SK-N-SH (cell line): ENCODE measurements around the gene GPC5. TPM values are rescaled to one million over a fixed set of nuclear protein-coding genes. Genes with fewer than 3 reads are reported as not detected.
"Not testable (repeated sequence)": the region's sequence is repeated elsewhere in the genome, so short reads cannot be mapped to it uniquely, and the experiment has no call there.

Source experiments
- CTCF ChIA-PET: fragments of 300-600, 350-600 bp; formaldehyde crosslinking; extraction: SDS; loops from one replicate; lab custom pipeline; 2021; lab: Yijun Ruan, JAX
- POLR2A ChIA-PET: fragments of 350-600 bp; sonication (Branson Sonifier 250); formaldehyde crosslinking; extraction: SDS; loops from one replicate; lab custom pipeline; 2020; ENCODE audit warnings: antibody characterized with exemption, inconsistent platforms; lab: Yijun Ruan, JAX
- DNase-seq: peaks from one replicate; pipeline ENCODE4 v3.0.0; 2012
- H2AFZ ChIP-seq: fragments of 200-600 bp; sonication (generic); 2 replicates; pipeline ENCODE4 v1.8.1; 2016; ENCODE audit warnings: antibody characterized with exemption, mild to moderate bottlenecking, low read depth
- H3F3A ChIP-seq: fragments of 200-600 bp; sonication (generic); replicated peaks from 2 replicates; pipeline ENCODE3; 2016; ENCODE audit warnings: antibody characterized with exemption, mild to moderate bottlenecking; ENCODE audit not compliant: insufficient read depth
- H3K27ac ChIP-seq, 2 experiments: fragments of 200-500 bp in 1 of 2; fragments of 200-600 bp in 1 of 2; sonication (Bioruptor generic) in 1 of 2; sonication (generic), shearing (Covaris generic) in 1 of 2; 2 replicates each; pipeline versions ENCODE4 v1.5.1 to v1.6.1; 2014 to 2016; ENCODE audit warnings: low read depth in 2 of 2, inconsistent platforms in 1 of 2, low read length in 1 of 2, mild to moderate bottlenecking in 1 of 2, mixed read lengths in 1 of 2
- H3K27me3 ChIP-seq: fragments of 200-600 bp; sonication (generic), shearing (Covaris generic); 2 replicates; pipeline ENCODE4 v1.6.1; 2016; ENCODE audit warnings: mixed run types; ENCODE audit not compliant: insufficient read depth
- H3K36me3 ChIP-seq, 2 experiments: fragments of 200-500 bp in 1 of 2; fragments of 200-600 bp in 1 of 2; sonication (Bioruptor generic) in 1 of 2; sonication (generic) in 1 of 2; replicated peaks in 1 of 2; 2 replicates each; pipeline versions ENCODE3 to v1.5.1; 2014 to 2016; ENCODE audit warnings: low read length in 1 of 2, mild to moderate bottlenecking in 1 of 2; ENCODE audit not compliant: insufficient read depth in 2 of 2, control insufficient read depth in 1 of 2
- H3K4me1 ChIP-seq, 2 experiments: fragments of 200-500 bp in 1 of 2; fragments of 200-600 bp in 1 of 2; sonication (Bioruptor generic) in 1 of 2; sonication (generic), shearing (Covaris generic) in 1 of 2; 2 replicates each; pipeline versions ENCODE4 v1.5.1 to v1.6.1; 2014 to 2016; ENCODE audit warnings: low read depth in 1 of 2, low read length in 1 of 2, mixed run types in 1 of 2; ENCODE audit not compliant: insufficient read depth in 2 of 2, control insufficient read depth in 1 of 2
- H3K4me2 ChIP-seq: fragments of 200-600 bp; sonication (generic), shearing (Covaris generic); 2 replicates; pipeline ENCODE4 v1.6.1; 2017; ENCODE audit warnings: mixed run types
- H3K4me3 ChIP-seq, 2 experiments: fragments of 200-500 bp in 1 of 2; fragments of 200-600 bp in 1 of 2; sonication (Bioruptor generic) in 1 of 2; sonication (generic), shearing (Covaris generic) in 1 of 2; 2 replicates each; pipeline versions ENCODE4 v1.5.1 to v1.8.1; 2014 to 2016; ENCODE audit warnings: low read depth in 2 of 2, inconsistent platforms in 1 of 2, low read length in 1 of 2, mild to moderate bottlenecking in 1 of 2, mixed read lengths in 1 of 2, moderate library complexity in 1 of 2
- H3K79me2 ChIP-seq: fragments of 200-600 bp; sonication (generic); 2 replicates; pipeline ENCODE4 v1.8.1; 2017; ENCODE audit warnings: mild to moderate bottlenecking; ENCODE audit not compliant: insufficient read depth
- H3K9ac ChIP-seq: fragments of 200-600 bp; sonication (generic); 2 replicates; pipeline ENCODE4 v1.6.1; 2017; ENCODE audit warnings: mixed run types
- H3K9me2 ChIP-seq: fragments of 200-600 bp; sonication (generic); 2 replicates; pipeline ENCODE4 v1.6.1; 2017; ENCODE audit warnings: mixed run types
- H3K9me3 ChIP-seq: fragments of 200-600 bp; sonication (generic); 2 replicates; pipeline ENCODE4 v1.6.1; 2017; ENCODE audit warnings: mixed run types, mild to moderate bottlenecking, moderate library complexity
- H4K20me1 ChIP-seq: fragments of 200-600 bp; sonication (generic); 2 replicates; pipeline ENCODE4 v1.6.1; 2017; ENCODE audit warnings: mild to moderate bottlenecking, mixed run types; ENCODE audit not compliant: insufficient read depth
- CHD2 ChIP-seq: fragments of 150-350 bp; IDR thresholded peaks from 2 replicates; pipeline ENCODE4 v1.6.1; 2018; ENCODE audit warnings: low read length; ENCODE audit not compliant: partially characterized antibody
- EP300 ChIP-seq, 2 experiments: IDR thresholded peaks; 2 replicates each; pipeline versions ENCODE4 v1.4.0 to v1.6.1; 2012; ENCODE audit warnings: borderline replicate concordance in 1 of 2, low read depth in 1 of 2, low read length in 1 of 2
- EZH2phosphoT487 ChIP-seq: fragments of 200-600 bp; sonication (generic); IDR thresholded peaks from 2 replicates; pipeline ENCODE4 v1.6.1; 2017; ENCODE audit warnings: low read depth, mixed run types, mild to moderate bottlenecking, antibody characterized with exemption, moderate library complexity, borderline replicate concordance
- FOXJ3 ChIP-seq: sonication (generic); formaldehyde crosslinking; IDR thresholded peaks from 2 replicates; pipeline ENCODE4 v1.5.1; 2020; ENCODE audit warnings: mild to moderate bottlenecking, missing genetic modification reagents
- GATA2 ChIP-seq: sonication (generic); formaldehyde crosslinking; IDR thresholded peaks from 2 replicates; pipeline ENCODE4 v1.5.0; 2020; ENCODE audit warnings: mild to moderate bottlenecking, missing genetic modification reagents
- MXI1 ChIP-seq: IDR thresholded peaks from 2 replicates; pipeline ENCODE4 v1.6.1; 2012; ENCODE audit warnings: mild to moderate bottlenecking, low read depth, low read length, improper control_type of control experiment
- RCOR1 ChIP-seq: fragments of 150-350 bp; IDR thresholded peaks from 2 replicates; pipeline ENCODE4 v1.6.1; 2017; ENCODE audit warnings: antibody characterized with exemption, low read length
- RFX5 ChIP-seq: IDR thresholded peaks from 2 replicates; pipeline ENCODE4 v1.6.1; 2012; ENCODE audit warnings: mild to moderate bottlenecking, improper control_type of control experiment, low read length
- SIN3A ChIP-seq: IDR thresholded peaks from 2 replicates; pipeline ENCODE4 v1.6.1; 2012; ENCODE audit warnings: low read depth, mild to moderate bottlenecking, low read length, moderate library complexity, borderline replicate concordance
- SMC3 ChIP-seq: IDR thresholded peaks from 2 replicates; pipeline ENCODE4 v1.6.1; 2012; ENCODE audit warnings: low read depth, low read length, improper control_type of control experiment
- TAF1 ChIP-seq: IDR thresholded peaks from 2 replicates; pipeline ENCODE4 v1.6.1; 2012; ENCODE audit warnings: low read depth, mild to moderate bottlenecking, low read length, moderate library complexity, borderline replicate concordance
- TCF12 ChIP-seq: IDR thresholded peaks from 2 replicates; pipeline ENCODE4 v1.4.0; 2012
- TEAD4 ChIP-seq: IDR thresholded peaks from 2 replicates; pipeline ENCODE4 v1.4.0; 2012; ENCODE audit warnings: mild to moderate bottlenecking, borderline replicate concordance; ENCODE audit not compliant: insufficient read depth
- WGBS: methylation state at CpG from one replicate; pipeline ENCODE4 v1.1.6; 2017; ENCODE audit warnings: low lambda C conversion rate; 5-methylcytosine and 5-hydroxymethylcytosine counted together
- polyA plus RNA-seq, 3 experiments: library from polyadenylated mRNA; depleted of rRNA; stranded (reverse); fragments of >200 nt; gene quantifications; 2 replicates each; pipeline ENCODE4 v1.2.3, GENCODE V29; 2012
- TF ChIP-seq, protein P1 (sequence below): IDR thresholded peaks from 2 replicates; pipeline ENCODE4 v1.6.1; 2012; ENCODE audit warnings: mild to moderate bottlenecking, low read depth, low read length, moderate library complexity
- TF ChIP-seq, protein P2 (sequence below): IDR thresholded peaks from 2 replicates; pipeline ENCODE4 v1.4.0; 2012; ENCODE audit warnings: low read depth, borderline replicate concordance
- TF ChIP-seq, protein P3 (sequence below): IDR thresholded peaks from 2 replicates; pipeline ENCODE4 v1.4.0; 2012; ENCODE audit warnings: low read depth, borderline replicate concordance

Gene GPC5
- polyA plus RNA-seq, 1 of the 3 experiments (the other 2 are of a cell fraction): 0.03 TPM

DNA sequence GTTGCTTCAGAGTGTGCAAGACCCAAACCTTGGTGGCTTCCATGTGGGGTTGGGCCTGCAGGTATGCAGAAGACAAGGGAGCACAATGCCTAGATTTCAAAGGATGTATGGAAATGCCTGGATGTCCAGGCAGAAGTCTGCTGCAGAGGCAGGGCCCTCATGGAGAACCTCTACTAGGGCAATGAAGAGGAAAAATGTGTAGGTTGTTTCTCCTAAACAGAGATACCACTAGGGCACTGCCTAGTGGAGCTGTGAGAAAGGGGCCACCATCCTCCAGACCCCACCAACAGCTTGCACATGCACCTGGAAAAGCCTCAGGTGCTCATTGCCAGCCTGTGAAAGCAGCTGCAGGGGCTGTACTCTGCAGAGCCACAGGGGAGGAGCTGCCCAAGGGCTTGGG lies 1295.6 kb downstream of the GPC5 start:
- no peaks in the 10 kb centered on the region for H3K4me1 ChIP-seq
- H3K9me3 ChIP-seq: no peaks in the 10 kb centered on the region
- no peaks in the 10 kb centered on the region for H3K9me2 ChIP-seq
- POLR2A ChIA-PET: no interaction called here
- no peaks in the 10 kb centered on the region for H3K27me3 ChIP-seq
- H2AFZ ChIP-seq: no peak overlapping the region
- H3K4me3 ChIP-seq: no peak overlapping the region
- no peak for DNase-seq
- no peak overlapping the region for H3K9ac ChIP-seq
- no peaks in the 10 kb centered on the region for H3K36me3 ChIP-seq
- no peaks in the 10 kb centered on the region for H4K20me1 ChIP-seq
- H3F3A ChIP-seq: no peaks in the 10 kb centered on the region
- H3K27ac ChIP-seq: no peak overlapping the region
- no peak overlapping the region for H3K4me2 ChIP-seq
- CTCF ChIA-PET: no interaction called here
- no peaks in the 10 kb centered on the region for H3K79me2 ChIP-seq
- no peak for TF ChIP-seq CHD2
- TF ChIP-seq, protein P1, sequence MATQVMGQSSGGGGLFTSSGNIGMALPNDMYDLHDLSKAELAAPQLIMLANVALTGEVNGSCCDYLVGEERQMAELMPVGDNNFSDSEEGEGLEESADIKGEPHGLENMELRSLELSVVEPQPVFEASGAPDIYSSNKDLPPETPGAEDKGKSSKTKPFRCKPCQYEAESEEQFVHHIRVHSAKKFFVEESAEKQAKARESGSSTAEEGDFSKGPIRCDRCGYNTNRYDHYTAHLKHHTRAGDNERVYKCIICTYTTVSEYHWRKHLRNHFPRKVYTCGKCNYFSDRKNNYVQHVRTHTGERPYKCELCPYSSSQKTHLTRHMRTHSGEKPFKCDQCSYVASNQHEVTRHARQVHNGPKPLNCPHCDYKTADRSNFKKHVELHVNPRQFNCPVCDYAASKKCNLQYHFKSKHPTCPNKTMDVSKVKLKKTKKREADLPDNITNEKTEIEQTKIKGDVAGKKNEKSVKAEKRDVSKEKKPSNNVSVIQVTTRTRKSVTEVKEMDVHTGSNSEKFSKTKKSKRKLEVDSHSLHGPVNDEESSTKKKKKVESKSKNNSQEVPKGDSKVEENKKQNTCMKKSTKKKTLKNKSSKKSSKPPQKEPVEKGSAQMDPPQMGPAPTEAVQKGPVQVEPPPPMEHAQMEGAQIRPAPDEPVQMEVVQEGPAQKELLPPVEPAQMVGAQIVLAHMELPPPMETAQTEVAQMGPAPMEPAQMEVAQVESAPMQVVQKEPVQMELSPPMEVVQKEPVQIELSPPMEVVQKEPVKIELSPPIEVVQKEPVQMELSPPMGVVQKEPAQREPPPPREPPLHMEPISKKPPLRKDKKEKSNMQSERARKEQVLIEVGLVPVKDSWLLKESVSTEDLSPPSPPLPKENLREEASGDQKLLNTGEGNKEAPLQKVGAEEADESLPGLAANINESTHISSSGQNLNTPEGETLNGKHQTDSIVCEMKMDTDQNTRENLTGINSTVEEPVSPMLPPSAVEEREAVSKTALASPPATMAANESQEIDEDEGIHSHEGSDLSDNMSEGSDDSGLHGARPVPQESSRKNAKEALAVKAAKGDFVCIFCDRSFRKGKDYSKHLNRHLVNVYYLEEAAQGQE: no peak
- TF ChIP-seq SIN3A: no peak
- no peak for TF ChIP-seq EP300 (IDR thresholded peaks at IDR 0.05; ENCODE audit: borderline replicate concordance in 1 of 2, low read depth in 1 of 2, low read length in 1 of 2)
- no peak for TF ChIP-seq MXI1
- TF ChIP-seq TEAD4: no peak

DNA sequence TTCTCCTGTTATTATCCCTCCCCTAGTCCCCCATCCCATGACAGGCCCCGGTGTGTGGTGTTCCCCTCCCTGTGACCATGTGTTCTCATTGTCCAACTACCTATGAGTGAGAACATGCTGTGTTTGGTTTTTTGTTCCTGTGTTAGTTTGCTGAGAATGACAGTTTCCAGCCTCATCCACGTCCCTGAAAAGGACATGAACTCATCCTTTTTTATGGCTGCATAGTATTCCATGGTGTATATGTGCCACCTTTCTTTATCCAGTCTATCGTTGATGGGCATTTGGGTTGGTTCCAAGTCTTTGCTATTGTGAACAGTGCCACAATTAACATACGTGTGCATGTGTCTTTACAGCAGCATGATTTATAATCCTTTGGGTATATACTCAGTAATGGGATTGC lies 1297.4 kb downstream of the GPC5 start:
- H3K9me3 ChIP-seq, H2AFZ ChIP-seq, POLR2A ChIA-PET, H3K36me3 ChIP-seq, H3K4me2 ChIP-seq, H3F3A ChIP-seq, H3K9me2 ChIP-seq, DNase-seq, H3K27ac ChIP-seq, H3K27me3 ChIP-seq, H3K4me3 ChIP-seq, H3K79me2 ChIP-seq, CTCF ChIA-PET, H3K9ac ChIP-seq, H3K4me1 ChIP-seq, H4K20me1 ChIP-seq: not testable (repeated sequence)
- 32% methylated on average over 4 of the region's 4 CpGs for WGBS

DNA sequence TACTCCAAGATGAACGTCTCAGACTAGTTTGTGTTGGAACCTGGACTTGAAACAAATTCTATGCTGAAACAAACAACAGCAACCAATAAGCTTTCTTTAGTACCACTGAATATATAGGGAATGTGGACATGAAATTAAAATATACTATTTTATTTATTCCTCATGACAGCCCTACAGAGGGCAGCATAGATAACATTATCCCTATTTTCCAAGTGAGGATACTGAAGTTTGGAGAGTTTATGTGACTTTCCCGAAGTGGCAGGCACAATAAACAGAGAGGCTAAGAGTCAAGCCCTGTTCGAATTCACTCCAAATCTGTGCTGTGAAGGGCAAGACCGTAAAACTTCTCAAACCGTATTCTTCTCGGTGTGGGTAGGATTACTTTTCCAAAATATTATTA lies 1318.3 kb downstream of the GPC5 start:
- Histone ChIP-seq H3K4me2 (no peak overlapping the region), H3K27ac (no peak overlapping the region), H4K20me1 (no peaks in the 10 kb centered on the region), H2AFZ (no peak overlapping the region), H3K79me2 (no peaks in the 10 kb centered on the region), H3F3A (no peaks in the 10 kb centered on the region), H3K27me3 (no peaks in the 10 kb centered on the region), H3K9me3 (no peaks in the 10 kb centered on the region), H3K4me3 (no peak overlapping the region), H3K9me2 (no peaks in the 10 kb centered on the region), H3K4me1 (peaks cover 0 to 3% of the 10 kb centered on the region in 2 experiments; a peak in 2 of 4 replicates), H3K36me3 (no peaks in the 10 kb centered on the region), H3K9ac (no peak overlapping the region)
- ChIA-PET POLR2A (no interaction called here), CTCF (interaction anchor here (0.8 to 1.6 kb wide), 3 partner anchors 45 to 529 kb away, joined by 3 to 4 read pairs (median 3); no protein-coding TSS in a partner anchor)
- no peak for DNase-seq
- WGBS: 43% methylated on average over 6 of the region's 6 CpGs
- TF ChIP-seq TEAD4 (no peak), RFX5 (no peak), FOXJ3 (CRISPR knock-in tag) (no peak), TCF12 (no peak), RCOR1 (0 out of 2 replicates have a peak, but pooled peaks have one; percentile 7), EZH2phosphoT487 (no peak), TAF1 (no peak), SMC3 (peak; percentile 32), GATA2 (CRISPR knock-in tag) (no peak), MXI1 (no peak)
- TF ChIP-seq, protein P2, sequence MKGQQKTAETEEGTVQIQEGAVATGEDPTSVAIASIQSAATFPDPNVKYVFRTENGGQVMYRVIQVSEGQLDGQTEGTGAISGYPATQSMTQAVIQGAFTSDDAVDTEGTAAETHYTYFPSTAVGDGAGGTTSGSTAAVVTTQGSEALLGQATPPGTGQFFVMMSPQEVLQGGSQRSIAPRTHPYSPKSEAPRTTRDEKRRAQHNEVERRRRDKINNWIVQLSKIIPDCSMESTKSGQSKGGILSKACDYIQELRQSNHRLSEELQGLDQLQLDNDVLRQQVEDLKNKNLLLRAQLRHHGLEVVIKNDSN: no peak
- TF ChIP-seq, protein P3, sequence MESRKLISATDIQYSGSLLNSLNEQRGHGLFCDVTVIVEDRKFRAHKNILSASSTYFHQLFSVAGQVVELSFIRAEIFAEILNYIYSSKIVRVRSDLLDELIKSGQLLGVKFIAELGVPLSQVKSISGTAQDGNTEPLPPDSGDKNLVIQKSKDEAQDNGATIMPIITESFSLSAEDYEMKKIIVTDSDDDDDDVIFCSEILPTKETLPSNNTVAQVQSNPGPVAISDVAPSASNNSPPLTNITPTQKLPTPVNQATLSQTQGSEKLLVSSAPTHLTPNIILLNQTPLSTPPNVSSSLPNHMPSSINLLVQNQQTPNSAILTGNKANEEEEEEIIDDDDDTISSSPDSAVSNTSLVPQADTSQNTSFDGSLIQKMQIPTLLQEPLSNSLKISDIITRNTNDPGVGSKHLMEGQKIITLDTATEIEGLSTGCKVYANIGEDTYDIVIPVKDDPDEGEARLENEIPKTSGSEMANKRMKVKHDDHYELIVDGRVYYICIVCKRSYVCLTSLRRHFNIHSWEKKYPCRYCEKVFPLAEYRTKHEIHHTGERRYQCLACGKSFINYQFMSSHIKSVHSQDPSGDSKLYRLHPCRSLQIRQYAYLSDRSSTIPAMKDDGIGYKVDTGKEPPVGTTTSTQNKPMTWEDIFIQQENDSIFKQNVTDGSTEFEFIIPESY: no peak
